HG03135 (cell line): ENCODE results near the gene BPIFA2.
"Not testable (repeated sequence)": the region's sequence is repeated elsewhere in the genome, so short reads cannot be mapped to it uniquely, and the experiment has no call there.

Source experiments
- ATAC-seq: cut with Tn5 transposase; IDR thresholded peaks from one replicate; pipeline ENCODE4 v1.9.1; 2021; ENCODE audit warnings: mild to moderate bottlenecking, moderate library complexity; ENCODE audit not compliant: unreplicated experiment

Gene BPIFA2, protein sequence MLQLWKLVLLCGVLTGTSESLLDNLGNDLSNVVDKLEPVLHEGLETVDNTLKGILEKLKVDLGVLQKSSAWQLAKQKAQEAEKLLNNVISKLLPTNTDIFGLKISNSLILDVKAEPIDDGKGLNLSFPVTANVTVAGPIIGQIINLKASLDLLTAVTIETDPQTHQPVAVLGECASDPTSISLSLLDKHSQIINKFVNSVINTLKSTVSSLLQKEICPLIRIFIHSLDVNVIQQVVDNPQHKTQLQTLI

DNA sequence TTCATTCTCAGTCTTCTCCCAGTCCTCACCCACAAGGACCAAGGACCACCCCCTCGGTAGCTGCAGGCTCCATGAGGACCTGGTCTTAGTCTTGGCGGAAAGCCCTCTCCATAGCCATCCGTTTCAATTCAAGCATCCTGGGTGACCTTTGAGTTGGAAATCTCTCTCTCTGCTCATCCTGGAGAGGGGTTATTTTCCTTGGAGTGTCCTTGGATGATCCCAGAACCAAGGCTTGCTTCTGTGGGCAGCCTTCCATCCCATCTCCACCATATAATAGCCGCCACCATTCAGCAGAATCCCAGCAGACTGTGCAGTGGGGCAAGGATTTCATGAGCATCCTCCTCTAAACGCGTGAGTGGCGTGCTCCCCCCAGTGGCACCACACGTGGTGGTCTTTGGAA is at the start of gene BPIFA2:
Gene BPIFA2, plus strand, starts transcription at position 301 of the 400 bp plus-strand sequence. CDS start 987 bp downstream, outside the sequence.
- no peak for ATAC-seq

DNA sequence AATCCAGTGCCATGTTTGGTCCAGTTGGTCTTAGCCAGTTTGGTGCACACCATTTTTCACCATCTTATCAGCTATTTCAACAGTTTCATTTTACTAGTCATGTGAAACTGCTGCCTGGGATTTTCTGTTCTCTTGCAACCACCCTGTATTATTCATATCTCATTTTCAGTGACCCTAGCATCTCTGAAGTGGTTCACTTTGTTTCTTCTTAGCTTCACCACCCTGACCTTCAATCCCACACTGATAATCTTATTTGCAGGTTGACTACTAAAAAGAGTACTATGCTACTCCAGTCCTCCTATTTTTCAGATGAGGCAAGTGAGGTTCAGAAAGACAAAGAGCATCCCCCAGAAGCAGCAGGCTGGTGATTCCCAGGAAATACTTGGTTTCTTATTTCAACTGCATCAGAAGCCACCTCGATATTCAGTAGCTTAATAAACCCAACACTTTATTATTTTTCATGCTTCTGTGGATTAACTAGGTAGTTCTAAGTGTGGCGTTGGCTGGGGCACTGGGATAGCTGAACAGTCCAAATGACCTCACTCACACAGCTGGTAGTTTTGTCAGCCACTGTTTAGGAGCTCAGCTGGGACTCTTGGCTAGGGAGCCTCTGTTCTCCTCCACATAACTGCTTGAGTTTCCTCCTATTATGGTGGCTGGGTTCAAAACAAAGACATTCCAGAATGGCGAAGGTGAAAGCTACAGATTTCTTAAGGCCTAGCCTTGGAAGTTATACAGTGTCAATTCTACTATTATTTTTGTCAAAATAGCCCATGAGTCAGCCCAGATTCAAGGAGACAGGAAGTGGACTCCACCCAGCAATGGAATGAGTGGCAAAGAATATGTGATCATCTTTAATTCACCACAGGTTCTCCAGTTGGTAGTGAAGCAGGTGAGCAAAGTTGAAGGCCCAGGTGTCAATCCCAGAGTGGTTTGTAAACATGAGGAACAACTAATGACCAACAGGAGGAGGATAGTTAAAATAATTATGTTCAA is 47.9 kb upstream of the BPIFA2 start:
- no peak for ATAC-seq

DNA sequence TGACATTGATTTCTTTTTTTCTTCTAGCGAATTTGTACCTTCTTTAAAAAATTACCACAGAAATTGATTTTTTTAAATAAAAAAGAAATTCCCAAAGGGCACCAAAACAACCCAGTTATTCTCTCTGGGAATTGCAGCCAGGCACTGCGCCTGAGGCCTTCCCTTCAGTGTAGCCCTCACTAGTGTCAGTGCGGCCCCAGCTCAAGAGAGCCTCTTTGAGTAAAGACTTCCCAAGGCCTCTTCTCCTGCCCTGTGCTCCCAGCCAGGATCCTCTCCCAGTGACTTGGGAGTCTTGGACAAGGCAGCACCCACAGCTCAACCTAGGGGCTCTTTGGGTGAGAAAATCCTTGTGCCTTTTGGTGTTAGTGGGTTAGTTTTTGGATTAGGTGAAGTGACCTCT is 47.0 kb upstream of the BPIFA2 start:
- ATAC-seq, result no peak

GRCh38 chr20:33122297-33122696 is 45.7 kb upstream of the BPIFA2 start:
- ATAC-seq, result not testable (repeated sequence)

DNA sequence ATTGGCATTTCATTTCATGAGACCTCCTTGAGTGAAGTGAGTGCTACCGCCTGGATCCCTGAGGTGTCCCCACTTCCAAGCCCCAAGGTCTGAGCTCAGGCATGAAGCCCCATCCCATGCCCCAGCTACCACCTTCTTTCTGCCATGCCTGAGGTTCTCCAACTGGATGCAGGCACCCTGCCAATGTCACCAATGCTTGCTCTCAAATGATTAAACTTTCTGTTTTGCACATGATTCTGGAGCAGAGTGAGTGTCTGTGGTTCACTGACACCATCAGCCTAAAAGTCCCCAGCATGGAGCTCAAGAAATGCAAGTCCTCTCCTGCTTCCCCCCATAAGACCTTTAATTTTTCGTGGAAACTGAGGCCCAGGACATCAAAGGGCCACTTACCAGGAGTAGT is 43.7 kb upstream of the BPIFA2 start:
- no peak for ATAC-seq

DNA sequence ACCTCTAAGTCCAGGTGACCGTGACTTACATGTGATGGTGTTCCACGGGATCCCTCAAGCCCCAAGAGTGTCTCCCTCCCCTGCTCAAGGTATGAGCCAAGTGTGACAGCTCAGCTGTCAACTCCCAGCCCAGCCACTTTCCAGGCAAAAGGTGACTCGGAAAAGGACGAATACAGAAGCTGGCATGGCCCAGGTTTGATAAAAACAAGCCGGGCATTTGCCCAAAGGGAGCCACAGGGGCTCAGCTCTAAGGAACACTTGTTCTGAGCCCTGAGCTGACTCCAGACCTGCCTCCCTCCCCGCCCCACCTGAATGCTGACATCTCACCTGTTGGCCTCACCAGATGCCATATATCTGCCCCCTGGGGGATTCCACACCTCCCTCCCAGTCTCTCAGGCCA is 43.0 kb upstream of the BPIFA2 start:
- ATAC-seq, result no peak

DNA sequence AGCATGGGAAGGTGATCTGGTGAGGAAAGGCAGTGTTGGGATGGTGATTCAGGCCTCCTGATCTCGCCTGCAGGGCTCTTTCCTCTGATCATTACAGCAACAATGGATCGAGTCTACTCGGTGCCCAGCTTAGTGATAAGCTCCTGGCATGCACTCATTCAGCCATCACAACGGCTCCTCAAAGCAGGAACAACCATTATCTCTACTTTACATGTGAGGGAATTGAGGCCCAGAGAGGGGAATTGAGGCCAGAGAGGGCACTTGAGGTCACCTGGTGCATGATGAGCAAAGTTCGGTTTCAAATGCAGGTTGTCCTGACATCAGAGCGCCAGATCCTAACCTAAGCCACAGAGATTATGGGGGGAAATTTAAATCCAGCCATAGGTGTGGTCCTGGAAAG is 42.0 kb upstream of the BPIFA2 start:
- no peak for ATAC-seq

- ATAC-seq, result no peak
Observed at GRCh38 chr20:33127422-33128097, 40.4 kb upstream of the BPIFA2 start.

- ATAC-seq, result no peak
Observed at GRCh38 chr20:33130568-33131061, 37.3 kb upstream of the BPIFA2 start.

GRCh38 chr20:33131949-33132473 is 35.9 kb upstream of the BPIFA2 start:
- no peak for ATAC-seq

GRCh38 chr20:33132513-33133372 is 35.2 kb upstream of the BPIFA2 start:
- ATAC-seq, result no peak

GRCh38 chr20:33133373-33133941 is 34.5 kb upstream of the BPIFA2 start:
- no peak for ATAC-seq

GRCh38 chr20:33137195-33137594 is 30.8 kb upstream of the BPIFA2 start:
- ATAC-seq, result no peak

DNA sequence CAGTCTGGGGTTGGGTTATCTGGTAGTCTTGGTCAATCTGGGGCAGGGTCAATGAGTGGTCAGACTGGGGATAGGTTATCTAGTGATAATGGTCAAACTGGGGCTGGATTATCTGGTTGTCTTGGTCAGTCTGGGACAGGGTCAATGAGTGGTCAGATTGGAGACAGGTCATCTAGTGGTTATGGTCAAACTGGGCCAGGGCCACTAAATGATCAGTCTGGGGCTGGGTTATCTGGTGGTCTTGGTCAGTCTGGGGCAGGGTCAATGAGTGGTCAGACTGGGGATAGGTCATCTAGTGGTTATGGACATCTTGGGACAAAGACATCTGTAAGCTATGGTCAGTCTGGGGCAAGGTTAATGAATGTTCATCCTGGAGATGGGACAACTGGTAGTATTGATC is 28.5 kb upstream of the BPIFA2 start:
- ATAC-seq, result no peak

DNA sequence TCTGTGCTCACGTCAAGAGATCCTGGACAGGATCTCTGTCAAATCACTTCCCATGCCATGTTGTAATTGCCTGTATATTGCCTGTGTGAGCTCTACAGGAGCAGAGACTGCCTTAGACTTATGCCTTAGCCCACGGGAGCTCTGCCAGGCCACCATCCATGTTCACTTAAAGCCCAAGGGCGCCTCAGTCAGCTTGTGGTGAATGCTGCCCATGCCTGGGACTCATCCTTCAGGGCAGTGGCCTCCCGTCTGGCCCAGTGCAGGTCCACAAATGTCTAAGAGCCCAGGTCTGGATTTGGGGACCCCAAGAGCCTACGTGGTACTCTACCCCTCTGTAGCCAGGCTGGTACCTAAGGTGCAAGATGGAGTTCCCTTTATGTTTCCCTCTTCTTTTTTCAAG is 22.4 kb upstream of the BPIFA2 start:
- no peak for ATAC-seq

DNA sequence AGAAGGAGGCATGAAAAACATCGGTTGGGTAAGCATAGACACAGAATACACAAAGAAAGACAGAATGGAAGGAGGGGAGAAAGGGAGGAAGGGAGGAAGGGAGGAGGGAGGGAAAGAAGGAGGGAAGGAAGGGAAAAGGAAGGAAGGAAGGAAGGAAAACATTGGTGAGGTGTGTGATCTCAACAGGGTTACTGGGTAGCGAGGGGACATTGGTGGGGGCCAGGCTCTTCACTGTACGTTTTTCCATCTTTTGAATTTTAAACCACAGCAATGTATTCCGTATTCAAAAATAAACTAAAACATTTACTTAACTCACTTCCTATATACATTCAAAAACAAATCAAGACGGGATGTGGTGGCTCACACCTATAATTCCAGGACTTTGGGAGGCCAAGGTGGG is 20.7 kb upstream of the BPIFA2 start:
- no peak for ATAC-seq

DNA sequence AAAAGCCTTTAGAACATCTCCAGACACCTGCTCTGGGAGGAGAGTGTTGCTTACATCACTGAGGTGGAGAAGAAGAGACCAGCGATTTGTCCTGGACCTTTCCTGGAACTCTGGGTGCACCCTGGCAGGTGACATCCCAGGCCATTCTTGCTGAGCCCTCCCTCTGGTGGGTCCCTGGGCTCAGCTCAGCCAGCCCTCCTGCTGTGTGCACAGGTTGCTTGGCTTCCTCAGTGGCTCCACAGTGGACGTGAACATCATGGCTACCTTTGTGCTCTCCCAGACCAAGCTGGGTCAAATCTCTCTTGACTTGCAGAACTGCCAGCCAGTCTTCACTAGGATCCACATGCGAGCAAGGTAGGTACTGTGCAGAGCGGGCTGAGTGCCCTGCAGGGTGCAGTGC is 19.9 kb upstream of the BPIFA2 start:
- no peak for ATAC-seq

- no peak for ATAC-seq
Observed at GRCh38 chr20:33154252-33154651, 13.7 kb upstream of the BPIFA2 start.

DNA sequence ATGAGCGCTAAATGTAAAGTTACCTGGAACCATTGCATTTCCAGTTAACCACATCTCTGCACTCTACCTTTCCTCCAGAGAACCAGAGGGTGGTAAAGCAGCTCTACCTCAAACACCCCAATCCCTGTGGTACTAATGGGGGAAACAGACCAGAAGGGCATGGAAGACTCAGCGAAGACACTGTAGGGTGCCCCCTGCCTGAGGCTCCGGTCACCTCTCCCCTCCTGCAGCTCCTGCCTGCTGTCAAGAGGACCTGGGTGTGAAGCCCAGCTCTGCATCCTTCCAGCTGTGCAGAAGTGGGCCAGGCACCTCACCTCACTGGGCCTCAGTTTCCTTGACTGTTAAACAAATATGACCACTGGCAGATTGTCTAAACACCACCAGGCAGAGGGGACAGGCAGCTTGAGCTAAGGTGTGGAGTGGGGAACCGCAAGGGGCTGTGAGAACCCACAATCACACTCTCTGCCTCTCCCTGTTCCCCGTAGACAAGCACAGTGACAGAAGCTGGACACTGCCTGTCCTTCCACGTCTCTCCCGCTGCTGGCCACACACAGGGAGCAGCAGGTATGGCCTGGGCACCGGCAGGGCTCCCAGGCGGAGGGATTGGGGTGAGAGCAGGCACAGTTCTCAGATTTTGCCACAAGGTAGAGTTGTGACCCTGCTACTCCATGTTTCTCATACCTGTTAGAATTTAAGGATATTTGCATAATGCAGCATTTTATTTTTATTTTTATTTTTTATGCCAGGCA is 9.1 kb upstream of the BPIFA2 start:
- no peak for ATAC-seq
